Medulla oblongata (tissue), 1 donor: ENCODE data around the gene KREMEN1.

Source experiments
- DNase-seq: peaks from one replicate; pipeline ENCODE4 v3.0.0-alpha.2; 2015; ENCODE audit errors: extremely low spot score

Gene KREMEN1

DNA sequence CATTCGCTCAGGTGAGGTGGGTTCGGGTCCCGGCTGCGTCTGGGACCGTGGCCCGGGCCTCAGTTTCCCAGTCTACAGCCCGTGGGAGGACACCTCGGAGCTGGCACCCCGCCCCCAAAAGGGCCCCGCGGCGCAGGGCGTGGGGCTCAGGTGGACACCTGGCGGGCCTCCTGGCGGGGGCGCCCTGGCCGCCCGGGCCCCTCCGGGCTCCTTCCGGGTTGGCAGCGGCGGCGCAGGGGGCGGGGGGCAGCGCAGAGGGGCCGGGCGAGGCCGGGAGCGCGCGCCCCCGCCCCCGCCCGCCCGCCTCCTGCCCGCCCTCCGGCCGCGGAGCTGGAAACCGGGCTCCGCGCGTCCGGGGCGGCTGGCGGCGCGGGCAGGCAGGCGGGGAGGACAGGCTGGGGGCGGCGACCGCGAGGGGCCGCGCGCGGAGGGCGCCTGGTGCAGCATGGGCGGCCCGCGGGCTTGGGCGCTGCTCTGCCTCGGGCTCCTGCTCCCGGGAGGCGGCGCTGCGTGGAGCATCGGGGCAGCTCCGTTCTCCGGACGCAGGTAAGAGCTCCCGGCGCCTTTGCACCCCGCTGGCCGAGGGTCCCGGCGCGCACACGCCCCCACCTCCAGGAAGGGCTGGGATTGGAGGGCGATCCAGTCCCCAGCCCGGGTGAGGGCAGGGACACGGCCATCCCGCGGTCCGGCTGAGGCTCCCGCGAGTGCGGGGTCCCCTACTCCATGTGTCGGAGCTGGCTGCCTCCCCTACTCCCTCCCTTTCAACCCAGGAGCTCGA is 132.9 kb downstream of the KREMEN1 start, which contains the start of gene EMID1:
Gene EMID1, plus strand, starts transcription at position 303 of the 778 bp plus-strand sequence. Its CDS starts 143 bp downstream, at position 446.
- DNase-seq, result no peak

- DNase-seq, result no peak
Measured at GRCh38 chr22:29206372-29207242, 133.8 kb downstream of the KREMEN1 start.

DNA sequence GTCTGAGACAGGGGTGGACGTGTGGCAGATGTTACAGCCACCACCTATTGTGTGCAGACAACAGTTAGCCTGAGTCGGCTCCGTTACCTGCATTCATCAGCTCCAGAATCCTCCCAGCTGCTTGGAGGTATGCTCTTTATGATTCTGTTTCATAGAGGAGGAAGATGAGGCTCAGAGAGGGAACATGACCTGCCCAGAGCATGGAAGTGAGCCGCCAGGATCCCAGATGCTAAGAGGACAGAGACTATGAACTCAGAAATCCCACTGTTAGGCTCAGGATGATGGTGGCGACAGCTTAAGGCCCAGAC is 134.4 kb downstream of the KREMEN1 start:
- DNase-seq, result no peak

DNA sequence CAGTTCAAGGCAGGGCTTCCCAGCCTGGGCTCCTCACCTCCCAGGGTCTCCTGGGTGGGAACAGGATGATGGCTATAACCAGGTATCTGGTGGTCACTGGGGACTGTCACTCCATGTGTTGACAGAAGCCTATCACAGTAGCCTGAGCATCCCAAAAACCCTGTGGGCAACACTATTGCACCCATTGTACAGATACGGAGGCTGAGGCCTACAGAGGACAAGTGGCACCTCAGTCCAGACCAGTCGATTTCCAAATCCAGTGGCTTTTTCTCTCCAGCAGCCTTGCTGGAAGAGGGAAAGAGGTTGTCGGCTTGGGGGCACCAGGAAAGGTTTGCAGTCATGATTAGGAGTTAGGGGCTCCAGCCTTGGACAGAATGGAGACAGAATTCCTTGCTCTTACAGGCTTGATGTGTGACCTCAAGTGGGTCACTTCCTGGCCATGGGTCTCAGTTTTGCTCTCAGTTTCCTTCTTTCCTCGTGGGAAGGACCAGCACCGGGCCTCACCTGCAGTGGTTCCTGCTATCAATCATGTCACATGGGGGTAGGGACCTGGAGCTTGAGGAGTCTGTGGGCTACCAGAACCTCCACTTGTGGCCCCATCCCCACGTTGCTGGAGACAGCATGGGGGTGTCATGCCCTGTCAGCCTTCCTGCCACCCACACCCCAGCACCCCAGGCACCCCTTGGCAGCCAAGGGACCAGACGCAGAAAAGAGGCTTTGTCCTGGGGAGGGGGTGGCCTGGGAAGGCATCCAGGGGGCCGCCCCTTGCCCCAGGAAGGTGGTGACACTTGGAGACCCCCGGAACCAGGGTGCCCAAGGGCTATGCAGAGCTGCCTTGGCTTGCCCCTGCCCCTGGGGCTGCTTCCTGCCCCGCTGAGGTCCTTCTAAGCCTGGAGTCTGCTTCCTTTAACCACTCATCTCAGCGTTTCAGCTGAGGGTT is 135.0 kb downstream of the KREMEN1 start:
- DNase-seq, result no peak

- DNase-seq, result no peak
Measured at GRCh38 chr22:29208502-29208862, 135.6 kb downstream of the KREMEN1 start.

GRCh38 chr22:29208879-29209623 is 136.2 kb downstream of the KREMEN1 start:
- no peak for DNase-seq

GRCh38 chr22:29209624-29209929 is 136.7 kb downstream of the KREMEN1 start:
- DNase-seq, result no peak

DNA sequence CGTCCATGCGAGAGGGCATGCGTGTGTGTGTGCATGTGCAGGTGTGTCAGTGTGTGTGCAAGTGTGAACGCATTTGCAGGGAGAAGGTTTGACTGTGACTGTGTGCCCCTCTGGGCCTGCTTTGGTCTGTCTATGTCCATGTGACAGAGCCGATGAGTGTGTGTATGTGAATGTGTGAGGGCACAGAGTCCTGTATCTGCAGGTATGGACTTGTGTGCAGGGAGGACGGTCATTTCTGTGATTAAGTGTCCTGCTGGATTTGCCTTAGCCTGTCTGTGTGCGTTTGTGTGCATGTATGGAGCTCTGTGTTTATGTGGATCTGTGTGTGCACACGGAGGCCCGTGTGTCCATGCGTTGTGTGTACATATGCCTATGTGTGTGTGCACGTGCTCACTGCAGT is 138.2 kb downstream of the KREMEN1 start:
- no peak for DNase-seq

- no peak for DNase-seq
Measured at GRCh38 chr22:29211466-29211865, 138.6 kb downstream of the KREMEN1 start.

GRCh38 chr22:29212743-29213142 is 139.9 kb downstream of the KREMEN1 start:
- no peak for DNase-seq

DNA sequence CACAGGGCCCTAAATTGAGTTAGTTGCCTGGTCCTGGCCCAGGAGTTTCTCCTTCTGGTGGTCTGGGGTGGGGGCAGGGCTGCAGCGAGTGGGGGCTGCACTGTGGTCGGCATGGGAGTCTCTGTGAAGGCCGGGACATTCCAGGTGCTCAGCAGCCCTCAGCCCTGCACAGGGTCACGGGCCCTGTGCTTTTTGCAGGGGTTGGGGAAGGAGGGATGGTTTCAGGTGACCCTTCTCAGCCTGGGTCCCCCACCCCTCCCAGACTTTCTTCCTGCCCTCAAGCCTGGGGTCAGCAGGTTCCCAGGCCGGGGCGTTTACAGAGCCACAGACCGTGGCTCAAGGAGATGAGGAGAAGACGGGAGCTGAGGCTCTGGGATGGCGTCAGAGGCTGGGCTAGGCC is 140.7 kb downstream of the KREMEN1 start:
- DNase-seq, result no peak

DNA sequence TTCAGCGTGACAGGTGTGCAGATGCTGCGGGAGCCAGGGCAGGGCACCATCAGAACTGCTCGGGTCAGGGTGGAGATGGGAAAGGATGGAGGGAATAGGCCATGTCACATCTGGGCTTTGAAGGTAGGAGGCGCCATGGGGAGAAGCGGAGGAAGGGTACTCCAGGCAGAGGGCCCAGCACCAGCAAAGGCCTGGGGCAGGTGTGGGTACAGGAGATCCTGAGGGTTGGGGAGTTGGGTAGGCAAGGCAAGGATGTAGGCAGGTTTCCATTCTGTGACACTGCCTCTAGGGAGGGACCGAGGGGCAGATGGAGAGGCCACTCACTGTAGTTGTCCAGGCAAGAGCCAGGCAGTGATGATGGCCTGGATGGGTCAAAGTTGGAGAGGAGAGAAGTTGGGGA is 141.4 kb downstream of the KREMEN1 start:
- no peak for DNase-seq

- DNase-seq, result no peak
Measured at GRCh38 chr22:29215012-29215860, 142.4 kb downstream of the KREMEN1 start.

DNA sequence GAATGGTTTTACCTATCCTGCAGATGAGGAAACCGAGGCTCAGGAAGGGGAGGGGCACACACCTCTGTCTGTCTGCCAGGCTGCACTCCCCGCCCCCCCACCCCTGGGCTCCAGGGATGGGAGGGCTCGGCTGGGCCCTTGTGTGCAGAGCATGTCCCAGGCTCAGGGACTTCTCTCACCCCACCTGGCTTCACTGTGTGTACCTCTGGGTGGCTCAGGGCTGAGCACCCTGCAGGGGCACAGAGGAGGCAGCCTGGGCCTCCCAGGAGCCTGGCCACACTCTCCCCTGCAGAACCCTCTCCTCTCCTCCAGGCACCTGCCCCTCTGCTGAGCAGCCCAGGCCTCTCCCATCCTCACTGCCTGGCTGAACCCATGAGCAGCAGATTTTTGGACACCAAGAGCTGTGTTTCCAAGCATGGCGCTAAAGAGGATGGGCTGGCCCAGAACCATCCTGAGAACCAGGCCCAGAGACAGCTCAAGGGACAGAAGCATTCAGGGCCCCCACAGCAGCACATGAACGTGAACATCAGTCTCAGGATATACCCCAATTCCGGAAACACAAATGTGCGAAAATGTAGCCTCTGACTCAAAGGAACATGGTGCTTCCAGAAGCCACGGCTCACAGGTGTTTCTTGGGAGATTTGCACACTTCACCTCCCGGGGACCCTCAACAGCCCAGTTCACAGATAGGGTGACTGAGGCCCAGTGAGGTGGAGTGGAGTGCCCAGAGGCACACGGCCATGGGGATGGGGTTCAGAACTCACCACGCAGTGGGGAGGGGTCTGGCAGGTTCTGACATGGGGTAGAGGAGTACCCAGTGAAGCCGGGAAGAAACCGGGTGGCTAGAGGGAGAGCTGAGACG is 143.4 kb downstream of the KREMEN1 start:
- no peak for DNase-seq

- peak; percentile 31 for DNase-seq
Measured at GRCh38 chr22:29216873-29217666, 144.2 kb downstream of the KREMEN1 start.
